ENCODE data around the gene OPRL1. TPM values are rescaled to one million over a fixed set of nuclear protein-coding genes. Genes with fewer than 3 reads are reported as not detected.

OPRL1 gene
- polyA plus RNA-seq, 1 of the 3 experiments (the other 2 are of a cell fraction): 1.8 TPM

GRCh38 chr20:64057628-64058498 lies 22.0 kb upstream of the OPRL1 start:
- Histone ChIP-seq H2AFZ (ENCODE audit: low read depth) (no peak overlapping the region), H3K9me3 (no peaks in the 10 kb centered on the region), H3K9me2 (no peaks in the 10 kb centered on the region), H3K79me2 (ENCODE audit: insufficient read depth) (no peaks in the 10 kb centered on the region), H4K20me1 (ENCODE audit: insufficient read depth) (no peaks in the 10 kb centered on the region), H3K9ac (no peak overlapping the region), H3K27ac (ENCODE audit: low read depth in 2 of 2, low read length in 1 of 2) (no peak overlapping the region), H3K4me2 (no peak overlapping the region), H3K4me1 (ENCODE audit: control insufficient read depth in 1 of 2, insufficient read depth in 2 of 2, low read depth in 1 of 2, low read length in 1 of 2) (peaks cover 6 to 16% of the 10 kb centered on the region in 2 experiments; a peak in 1 of 4 replicates), H3K27me3 (ENCODE audit: insufficient read depth) (no peaks in the 10 kb centered on the region), H3F3A (replicated peaks; ENCODE audit: insufficient read depth) (no peaks in the 10 kb centered on the region), H3K4me3 (ENCODE audit: low read depth in 2 of 2, low read length in 1 of 2) (no peak overlapping the region; a peak in 1 of 4 replicates), H3K36me3 (replicated peaks in 1 of 2; ENCODE audit: control insufficient read depth in 1 of 2, insufficient read depth in 2 of 2, low read length in 1 of 2) (no peaks in the 10 kb centered on the region)
- 33% methylated on average over 19 of the region's 33 CpGs for WGBS (ENCODE audit: low lambda C conversion rate)
- peak; percentile 80 for TF ChIP-seq CTCF (IDR thresholded peaks at IDR 0.05)
- no peak for TF ChIP-seq GABPA (IDR thresholded peaks at IDR 0.05; ENCODE audit: low read depth)
- no peak for TF ChIP-seq RFX5 (IDR thresholded peaks at IDR 0.05; ENCODE audit: low read length)
- TF ChIP-seq MAX (IDR thresholded peaks at IDR 0.05; ENCODE audit: low read depth): no peak
- TF ChIP-seq MEF2A (IDR thresholded peaks at IDR 0.05; ENCODE audit: borderline replicate concordance, low read depth): no peak
- TF ChIP-seq SIN3A (IDR thresholded peaks at IDR 0.05; ENCODE audit: borderline replicate concordance, low read depth, low read length): no peak
- TF ChIP-seq RAD21 (IDR thresholded peaks at IDR 0.05; ENCODE audit: low read length): peak; percentile 78
- peak; percentile 60 for TF ChIP-seq SMC3 (IDR thresholded peaks at IDR 0.05; ENCODE audit: low read depth, low read length)
- TF ChIP-seq FOXJ3 (CRISPR knock-in tag; IDR thresholded peaks at IDR 0.05): no peak
- TF ChIP-seq EP300 (IDR thresholded peaks at IDR 0.05; ENCODE audit: borderline replicate concordance in 1 of 2, low read depth in 1 of 2, low read length in 1 of 2): no peak
- TF ChIP-seq CHD2 (IDR thresholded peaks at IDR 0.05; ENCODE audit: low read length, partially characterized antibody): peak; percentile 72
- DNase-seq: peak; percentile 95
- ChIA-PET CTCF (interaction anchor here (0.6 to 4.6 kb wide), 22 partner anchors 9 to 181 kb away, joined by 3 to 61 read pairs (median 4); partner anchors contain the start of genes LKAAEAR1, OPRL1, PRPF6 and RGS19), POLR2A (interaction anchor here (0.8 kb wide), 1 partner anchor 77 kb away, joined by 3 read pairs; the partner anchor contains the start of gene PRPF6)

GRCh38 chr20:64058536-64058935 lies 21.3 kb upstream of the OPRL1 start:
- no peaks in the 10 kb centered on the region for H3K9me3 ChIP-seq
- H3K36me3 ChIP-seq (replicated peaks in 1 of 2; ENCODE audit: control insufficient read depth in 1 of 2, insufficient read depth in 2 of 2, low read length in 1 of 2): no peaks in the 10 kb centered on the region
- no peak overlapping the region for H3K4me2 ChIP-seq
- ChIA-PET CTCF (interaction anchor here (2.6 to 4.6 kb wide), 5 partner anchors 11 to 78 kb away, joined by 8 to 61 read pairs (median 21); partner anchors contain the start of genes LKAAEAR1, PRPF6 and SAMD10), POLR2A (no interaction called here)
- H3F3A ChIP-seq (replicated peaks; ENCODE audit: insufficient read depth): no peaks in the 10 kb centered on the region
- H3K4me3 ChIP-seq (ENCODE audit: low read depth in 2 of 2, low read length in 1 of 2): no peak overlapping the region
- H3K79me2 ChIP-seq (ENCODE audit: insufficient read depth): peaks cover 6% of the 10 kb centered on the region; the same call in 1 of the 2 replicates
- H2AFZ ChIP-seq (ENCODE audit: low read depth): no peak overlapping the region
- 69% methylated on average over 11 of the region's 12 CpGs for WGBS (ENCODE audit: low lambda C conversion rate)
- H3K27me3 ChIP-seq (ENCODE audit: insufficient read depth): no peaks in the 10 kb centered on the region
- no peak overlapping the region for H3K27ac ChIP-seq (ENCODE audit: low read depth in 2 of 2, low read length in 1 of 2)
- no peak for TF ChIP-seq FOXM1 (IDR thresholded peaks at IDR 0.05; ENCODE audit: low read depth)
- no peak for TF ChIP-seq REST (IDR thresholded peaks at IDR 0.05; ENCODE audit: low read depth, low read length)
- no peak for TF ChIP-seq USF1 (IDR thresholded peaks at IDR 0.05; ENCODE audit: borderline replicate concordance, low read depth)
- TF ChIP-seq RXRA (IDR thresholded peaks at IDR 0.05; ENCODE audit: borderline replicate concordance, low read depth): no peak
- TF ChIP-seq YY1 (IDR thresholded peaks at IDR 0.05; ENCODE audit: low read depth): no peak
- H4K20me1 ChIP-seq (ENCODE audit: insufficient read depth): no peaks in the 10 kb centered on the region
- H3K9ac ChIP-seq: no peak overlapping the region
- no peaks in the 10 kb centered on the region for H3K9me2 ChIP-seq
- DNase-seq: no peak
- peaks cover 6 to 16% of the 10 kb centered on the region in 2 experiments; a peak in 1 of 4 replicates for H3K4me1 ChIP-seq (ENCODE audit: control insufficient read depth in 1 of 2, insufficient read depth in 2 of 2, low read depth in 1 of 2, low read length in 1 of 2)
